Endothelial cell of umbilical vein (primary cell): ENCODE measurements around the gene RFPL1.

Source experiments
- EZH2 ChIP-seq: IDR thresholded peaks from 2 replicates; pipeline ENCODE4 v1.6.1; 2012; ENCODE audit warnings: borderline replicate concordance, low read depth, mild to moderate bottlenecking, moderate library complexity, low read length, inconsistent platforms; ENCODE audit not compliant: severe bottlenecking
- FOS ChIP-seq: IDR thresholded peaks from 2 replicates; pipeline ENCODE4 v1.6.1; 2011; ENCODE audit warnings: mild to moderate bottlenecking, low read length, moderate library complexity, borderline replicate concordance; ENCODE audit not compliant: insufficient read depth
- GATA2 ChIP-seq: IDR thresholded peaks from 2 replicates; pipeline ENCODE4 v1.7.0; 2011; ENCODE audit warnings: low read depth, mild to moderate bottlenecking, moderate library complexity, mixed read lengths, low read length; ENCODE audit not compliant: insufficient read length, insufficient read depth
- JUN ChIP-seq: IDR thresholded peaks from 2 replicates; pipeline ENCODE4 v1.6.1; 2011; ENCODE audit warnings: borderline replicate concordance, low read depth; ENCODE audit not compliant: insufficient read length, insufficient read depth
- POLR2A ChIP-seq: IDR thresholded peaks from 2 replicates; pipeline ENCODE4 v1.6.1; 2012; ENCODE audit warnings: low read depth, mild to moderate bottlenecking, control low read depth, low read length
- POLR2AphosphoS5 ChIP-seq: IDR thresholded peaks from 2 replicates; pipeline ENCODE4 v1.6.1; 2012; ENCODE audit warnings: low read depth, mild to moderate bottlenecking, control low read depth, low read length, moderate library complexity; ENCODE audit not compliant: insufficient read depth
- TF ChIP-seq, protein P1 (sequence below), 2 donors: IDR thresholded peaks; 1 replicate in 1 of 2; 2 replicates in 1 of 2; pipeline ENCODE4 v1.5.1; 2011; ENCODE audit warnings: low read length in 2 of 2, mild to moderate bottlenecking in 2 of 2, moderate library complexity in 2 of 2, control low read depth in 1 of 2, inconsistent platforms in 1 of 2, low read depth in 1 of 2; ENCODE audit not compliant: insufficient read depth in 1 of 2; ENCODE audit errors: extremely low read depth in 1 of 2

DNA sequence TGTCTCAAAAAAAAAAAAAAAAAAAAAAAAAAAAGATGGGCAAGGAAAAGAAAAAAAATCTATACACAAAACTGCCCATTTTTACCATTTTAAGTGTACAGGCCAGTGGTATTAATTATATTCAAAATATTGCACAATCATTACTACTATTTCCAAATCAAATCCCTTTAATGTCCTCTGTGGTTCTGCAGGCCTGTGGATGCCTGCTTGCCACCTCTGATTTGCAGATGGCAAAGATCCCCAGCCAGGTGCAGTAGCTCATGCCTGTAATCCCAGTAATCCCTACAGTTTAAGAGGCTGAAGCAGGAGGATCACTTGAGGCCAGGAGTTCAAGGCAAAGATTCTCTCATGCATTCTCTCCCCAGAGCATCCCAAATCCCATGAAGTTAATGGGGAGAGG is 20.2 kb downstream of the RFPL1 start:
- TF ChIP-seq POLR2A (no peak), POLR2AphosphoS5 (no peak), EZH2 (no peak), GATA2 (no peak), FOS (no peak), JUN (no peak)
- TF ChIP-seq, protein P1, sequence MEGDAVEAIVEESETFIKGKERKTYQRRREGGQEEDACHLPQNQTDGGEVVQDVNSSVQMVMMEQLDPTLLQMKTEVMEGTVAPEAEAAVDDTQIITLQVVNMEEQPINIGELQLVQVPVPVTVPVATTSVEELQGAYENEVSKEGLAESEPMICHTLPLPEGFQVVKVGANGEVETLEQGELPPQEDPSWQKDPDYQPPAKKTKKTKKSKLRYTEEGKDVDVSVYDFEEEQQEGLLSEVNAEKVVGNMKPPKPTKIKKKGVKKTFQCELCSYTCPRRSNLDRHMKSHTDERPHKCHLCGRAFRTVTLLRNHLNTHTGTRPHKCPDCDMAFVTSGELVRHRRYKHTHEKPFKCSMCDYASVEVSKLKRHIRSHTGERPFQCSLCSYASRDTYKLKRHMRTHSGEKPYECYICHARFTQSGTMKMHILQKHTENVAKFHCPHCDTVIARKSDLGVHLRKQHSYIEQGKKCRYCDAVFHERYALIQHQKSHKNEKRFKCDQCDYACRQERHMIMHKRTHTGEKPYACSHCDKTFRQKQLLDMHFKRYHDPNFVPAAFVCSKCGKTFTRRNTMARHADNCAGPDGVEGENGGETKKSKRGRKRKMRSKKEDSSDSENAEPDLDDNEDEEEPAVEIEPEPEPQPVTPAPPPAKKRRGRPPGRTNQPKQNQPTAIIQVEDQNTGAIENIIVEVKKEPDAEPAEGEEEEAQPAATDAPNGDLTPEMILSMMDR (IDR thresholded peaks at IDR 0.05; ENCODE audit: extremely low read depth in 1 of 2, insufficient read depth in 1 of 2, low read depth in 1 of 2, low read length in 2 of 2), result no peak
